ENCODE data around the gene CTSZ. TPM values are rescaled to one million over a fixed set of nuclear protein-coding genes. Genes with fewer than 3 reads are reported as not detected.

Gene CTSZ
- total and polyA plus RNA-seq, 2 experiments from 2014 or later = 5.0 to 161 TPM

GRCh38 chr20:59025511-59025910 is 18.5 kb upstream of the CTSZ start:
- Histone ChIP-seq H4K20me1 (ENCODE audit: insufficient read depth, poor library complexity, severe bottlenecking) (peaks cover 20% of the 10 kb centered on the region), H3K4me1 (ENCODE audit: insufficient read depth) (peaks cover 17% of the 10 kb centered on the region), H3K4me3 (no peak overlapping the region), H3K79me2 (peaks cover 51% of the 10 kb centered on the region), H3K9me2 (replicated peaks; ENCODE audit: insufficient read depth) (no peaks in the 10 kb centered on the region), H3K4me2 (no peak overlapping the region), H3K36me3 (replicated peaks; ENCODE audit: insufficient read depth, low read depth) (peaks cover 3% of the 10 kb centered on the region), H3K9me3 (ENCODE audit: low read depth) (no peaks in the 10 kb centered on the region), H3K27ac (no peak overlapping the region), H2AFZ (no peak overlapping the region), H3K27me3 (no peaks in the 10 kb centered on the region)
- TF ChIP-seq CTCF (IDR thresholded peaks at IDR 0.05; ENCODE audit: poor library complexity) (no peak), EZH2 (IDR thresholded peaks at IDR 0.05; ENCODE audit: borderline replicate concordance) (no peak), EZH2phosphoT487 (IDR thresholded peaks at IDR 0.05; ENCODE audit: low read depth, severe bottlenecking, unreplicated experiment) (no peak)
- DNase-seq (ENCODE audit: low spot score) = no peak
- 95% methylated on average over 4 of the region's 4 CpGs for WGBS (ENCODE audit: low lambda C conversion rate, missing lambda C conversion rate)

- WGBS (ENCODE audit: low lambda C conversion rate, missing lambda C conversion rate) = 85% methylated on average over 2 of the region's 2 CpGs
- TF ChIP-seq EZH2 (IDR thresholded peaks at IDR 0.05; ENCODE audit: borderline replicate concordance) (no peak), EZH2phosphoT487 (IDR thresholded peaks at IDR 0.05; ENCODE audit: low read depth, severe bottlenecking, unreplicated experiment) (no peak), CTCF (IDR thresholded peaks at IDR 0.05; ENCODE audit: poor library complexity) (no peak)
- Histone ChIP-seq H3K36me3 (replicated peaks; ENCODE audit: insufficient read depth, low read depth) (peaks cover 3% of the 10 kb centered on the region), H3K27me3 (no peaks in the 10 kb centered on the region), H3K9me2 (replicated peaks; ENCODE audit: insufficient read depth) (no peaks in the 10 kb centered on the region), H3K4me2 (no peak overlapping the region), H3K9me3 (ENCODE audit: low read depth) (no peaks in the 10 kb centered on the region), H3K27ac (no peak overlapping the region), H4K20me1 (ENCODE audit: insufficient read depth, poor library complexity, severe bottlenecking) (peaks cover 20% of the 10 kb centered on the region), H2AFZ (no peak overlapping the region), H3K79me2 (peaks cover 46% of the 10 kb centered on the region), H3K4me3 (no peak overlapping the region), H3K4me1 (ENCODE audit: insufficient read depth) (peaks cover 13% of the 10 kb centered on the region)
- no peak for DNase-seq (ENCODE audit: low spot score)
Observed at GRCh38 chr20:59025086-59025485, 18.0 kb upstream of the CTSZ start.

GRCh38 chr20:59024111-59024530 is 17.1 kb upstream of the CTSZ start:
- H3K36me3 ChIP-seq (replicated peaks; ENCODE audit: insufficient read depth, low read depth) = peaks cover 3% of the 10 kb centered on the region
- no peaks in the 10 kb centered on the region for H3K9me3 ChIP-seq (ENCODE audit: low read depth)
- peaks cover 37% of the 10 kb centered on the region for H3K79me2 ChIP-seq
- H3K27ac ChIP-seq = no peak overlapping the region
- no peak overlapping the region for H3K4me3 ChIP-seq
- 98% methylated on average over 24 of the region's 24 CpGs for WGBS (ENCODE audit: low lambda C conversion rate, missing lambda C conversion rate)
- H3K9me2 ChIP-seq (replicated peaks; ENCODE audit: insufficient read depth) = no peaks in the 10 kb centered on the region
- peaks cover 20% of the 10 kb centered on the region for H4K20me1 ChIP-seq (ENCODE audit: insufficient read depth, poor library complexity, severe bottlenecking)
- H3K27me3 ChIP-seq = no peaks in the 10 kb centered on the region
- peaks cover 4% of the 10 kb centered on the region for H3K4me1 ChIP-seq (ENCODE audit: insufficient read depth)
- H2AFZ ChIP-seq = no peak overlapping the region
- TF ChIP-seq CTCF (IDR thresholded peaks at IDR 0.05; ENCODE audit: poor library complexity) = no peak
- TF ChIP-seq EZH2 (IDR thresholded peaks at IDR 0.05; ENCODE audit: borderline replicate concordance) = no peak
- no peak for TF ChIP-seq EZH2phosphoT487 (IDR thresholded peaks at IDR 0.05; ENCODE audit: low read depth, severe bottlenecking, unreplicated experiment)
- H3K4me2 ChIP-seq = no peak overlapping the region
- DNase-seq (ENCODE audit: low spot score) = no peak

GRCh38 chr20:59023616-59024015 is 16.6 kb upstream of the CTSZ start:
- Histone ChIP-seq H3K9me2 (replicated peaks; ENCODE audit: insufficient read depth) (no peaks in the 10 kb centered on the region), H4K20me1 (ENCODE audit: insufficient read depth, poor library complexity, severe bottlenecking) (peaks cover 19% of the 10 kb centered on the region), H3K4me1 (ENCODE audit: insufficient read depth) (peaks cover 4% of the 10 kb centered on the region), H3K27ac (no peak overlapping the region), H3K27me3 (no peaks in the 10 kb centered on the region), H3K4me2 (no peak overlapping the region), H3K36me3 (replicated peaks; ENCODE audit: insufficient read depth, low read depth) (peaks cover 3% of the 10 kb centered on the region), H3K4me3 (no peak overlapping the region), H3K9me3 (ENCODE audit: low read depth) (no peaks in the 10 kb centered on the region), H3K79me2 (peaks cover 33% of the 10 kb centered on the region), H2AFZ (no peak overlapping the region)
- no peak for DNase-seq (ENCODE audit: low spot score)
- WGBS (ENCODE audit: low lambda C conversion rate, missing lambda C conversion rate) = over 99% methylated on average over 13 of the region's 13 CpGs
- TF ChIP-seq CTCF (IDR thresholded peaks at IDR 0.05; ENCODE audit: poor library complexity) (no peak), EZH2phosphoT487 (IDR thresholded peaks at IDR 0.05; ENCODE audit: low read depth, severe bottlenecking, unreplicated experiment) (no peak), EZH2 (IDR thresholded peaks at IDR 0.05; ENCODE audit: borderline replicate concordance) (no peak)
